GM18519 (cell line): ENCODE data around the gene MTA2.
"Not testable (repeated sequence)": the region's sequence is repeated elsewhere in the genome, so short reads cannot be mapped to it uniquely, and the experiment has no call there.

Source experiments
- ATAC-seq: cut with Tn5 transposase; IDR thresholded peaks from one replicate; pipeline ENCODE4 v1.9.1; 2021; ENCODE audit warnings: mild to moderate bottlenecking, moderate library complexity; ENCODE audit not compliant: unreplicated experiment, low FRiP score

Gene MTA2

DNA sequence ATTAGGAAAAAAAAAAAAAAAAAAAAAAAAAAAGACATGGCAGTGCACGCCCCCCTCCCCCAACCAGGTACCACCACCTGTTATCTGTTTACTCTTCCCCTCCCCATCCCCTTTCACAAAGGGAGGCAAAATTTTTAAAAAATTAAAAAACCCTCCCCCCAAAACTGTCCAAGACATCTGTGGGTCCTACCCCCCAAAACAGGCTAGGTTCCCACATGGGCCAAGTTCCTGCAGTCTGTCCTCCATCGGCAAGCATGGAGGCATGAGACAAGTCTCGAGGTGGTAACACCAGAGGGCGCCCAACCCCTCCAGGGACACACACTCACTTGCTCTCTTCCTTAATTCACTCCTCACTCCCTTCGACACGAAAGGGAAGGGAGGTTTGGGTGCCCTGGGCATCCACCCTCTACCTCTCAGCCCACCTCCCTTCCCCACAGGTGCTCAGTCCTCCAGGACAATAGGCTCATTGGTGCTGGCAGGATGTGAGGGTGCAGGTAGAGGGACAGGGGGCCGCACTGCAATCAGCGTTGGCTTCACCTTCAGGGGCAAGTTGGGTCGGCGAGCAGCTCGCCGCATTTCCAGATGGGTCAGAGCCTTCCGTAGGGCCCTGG lies 8.1 kb downstream of the MTA2 start:
- no peak for ATAC-seq

DNA sequence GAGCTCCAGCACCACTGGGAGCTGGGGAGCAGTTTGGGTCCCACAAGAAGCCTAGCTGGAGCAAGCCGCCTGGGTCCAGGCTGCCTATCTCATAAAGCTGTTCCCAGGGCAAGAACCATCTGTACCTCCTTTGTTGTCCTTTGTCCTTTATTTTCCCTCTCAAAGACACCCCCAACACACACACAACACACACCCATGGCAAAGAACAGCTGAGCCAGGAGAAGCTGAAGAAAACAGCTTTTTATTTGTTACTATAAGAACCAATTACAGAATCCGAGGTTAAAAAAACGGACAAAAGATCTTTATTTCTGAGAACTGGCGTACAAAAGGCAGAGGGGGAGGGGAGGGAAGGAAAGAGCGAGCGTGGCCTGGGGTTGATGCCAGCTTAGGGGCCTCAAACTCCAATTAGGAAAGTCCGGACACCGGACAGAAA lies 8.7 kb downstream of the MTA2 start:
- no peak for ATAC-seq

DNA sequence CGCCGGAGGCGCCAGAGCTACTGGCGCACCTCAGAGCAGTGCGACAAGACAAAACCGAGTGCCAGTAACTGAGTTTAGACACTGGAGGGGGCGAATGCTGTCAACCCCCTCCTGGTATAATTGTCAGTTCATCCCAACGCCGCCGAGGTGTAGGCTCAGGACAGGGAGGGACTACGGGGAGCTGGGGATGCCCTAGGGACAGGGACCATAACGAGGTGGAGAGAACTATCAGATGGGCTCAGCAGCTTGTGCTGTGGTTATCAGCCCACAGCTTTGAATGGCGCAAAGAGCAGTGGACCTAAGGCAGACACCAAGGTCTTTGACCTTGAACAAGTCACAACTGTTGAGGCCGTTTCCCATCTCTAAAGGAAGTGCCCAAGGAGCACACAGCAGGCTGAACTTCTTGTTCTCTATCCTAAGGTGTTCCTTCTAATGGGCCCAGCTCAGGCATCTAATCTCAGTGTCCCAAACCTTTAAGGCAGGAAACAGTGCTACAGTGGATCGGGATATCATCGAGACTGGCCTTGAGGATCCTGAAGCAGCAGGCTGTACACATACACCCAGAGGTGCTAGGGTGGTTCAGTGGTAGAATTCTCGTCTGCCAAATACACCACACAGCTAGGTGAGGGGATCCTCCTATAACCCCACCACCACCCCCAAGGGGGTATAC lies 9.4 kb downstream of the MTA2 start:
- no peak for ATAC-seq

DNA sequence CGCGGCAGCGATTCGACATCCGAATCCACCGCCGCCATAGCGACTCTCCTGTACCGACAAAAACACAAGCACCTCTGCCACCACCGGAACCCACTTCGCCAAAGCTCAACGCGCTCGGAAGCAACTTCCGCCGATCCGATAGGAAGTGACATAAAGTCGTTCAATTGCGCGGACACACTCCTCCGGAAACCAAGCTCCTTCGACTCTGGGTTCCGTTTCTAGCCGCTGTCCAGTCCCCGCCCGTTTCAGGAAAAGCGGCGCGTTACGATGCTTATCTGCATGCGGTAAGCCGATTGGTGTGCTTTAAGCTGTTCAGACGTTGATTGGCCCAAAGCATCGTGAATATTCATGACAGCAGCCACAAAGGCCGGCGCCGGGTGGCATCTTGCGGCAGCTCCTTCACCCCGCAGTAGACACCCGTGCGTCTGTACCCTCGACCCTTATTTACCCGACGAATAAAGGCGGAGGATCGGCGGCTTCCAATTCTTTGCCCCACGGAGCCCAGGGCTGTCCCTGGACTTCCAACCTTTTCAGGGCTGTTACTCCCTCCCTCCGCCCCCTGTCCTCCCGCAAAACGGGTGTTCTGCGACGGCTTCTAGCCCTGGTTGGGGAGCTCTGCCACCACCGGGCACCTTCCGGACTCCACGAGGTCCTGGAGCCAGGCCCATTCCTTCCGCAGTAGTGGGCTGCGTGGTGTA lies 10.1 kb downstream of the MTA2 start, which contains the start of gene TUT1:
Gene TUT1, minus strand, starts transcription at position 76 of the 698 bp plus-strand sequence. Its CDS starts 38 bp downstream, at position 38.
- ATAC-seq, result peak; percentile 63

DNA sequence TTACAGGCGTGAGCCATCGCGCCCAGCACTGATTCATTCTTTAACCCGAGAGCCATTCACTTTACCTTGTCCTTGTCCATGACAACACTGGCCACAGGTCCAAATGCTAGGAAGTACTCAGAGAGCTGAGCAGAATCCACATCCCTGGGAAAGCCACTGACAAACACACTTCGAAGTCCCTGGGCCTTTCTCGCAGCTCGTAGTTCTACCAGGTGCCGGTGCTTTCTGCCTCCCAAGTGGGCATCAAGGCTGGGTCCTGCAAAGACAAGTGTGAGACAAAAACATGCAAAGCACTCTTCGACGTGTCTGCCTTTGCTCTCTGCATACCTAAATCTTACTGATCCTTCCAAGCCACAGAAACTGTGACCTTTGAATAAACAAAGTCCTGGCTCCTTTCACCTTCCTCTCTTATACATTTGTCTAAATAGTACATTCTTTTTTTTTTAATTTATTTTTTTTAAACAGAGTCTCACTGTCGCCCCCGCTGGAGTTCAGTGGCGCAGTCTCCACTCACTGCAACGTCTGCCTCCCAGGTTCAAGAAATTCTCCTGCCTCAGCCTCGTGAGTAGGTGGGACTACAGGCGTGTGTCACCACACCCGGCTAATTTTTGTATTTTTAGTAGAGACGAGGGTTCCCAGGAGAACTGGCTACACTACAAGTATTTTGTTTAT lies 12.6 kb downstream of the MTA2 start:
- no peak for ATAC-seq

DNA sequence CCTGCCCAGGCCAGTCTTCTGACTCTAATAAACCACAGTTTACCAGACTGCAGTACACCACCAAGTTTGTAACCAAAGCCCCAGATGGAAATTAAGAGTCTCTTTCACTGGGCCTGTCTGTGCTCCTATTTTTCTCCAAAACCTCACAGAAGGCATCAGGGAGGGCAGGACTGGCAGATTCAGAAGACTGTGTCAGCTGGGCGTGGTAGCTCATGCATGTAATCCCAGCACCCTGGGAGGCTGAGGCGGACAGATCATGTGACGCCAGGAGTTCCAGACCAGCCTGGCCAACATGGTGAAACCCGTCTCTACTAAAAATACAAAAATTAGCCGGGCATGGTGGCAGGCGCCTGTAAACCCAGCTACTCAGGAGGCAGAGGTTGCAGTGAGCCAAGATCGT lies 16.3 kb downstream of the MTA2 start:
- not testable (repeated sequence) for ATAC-seq

DNA sequence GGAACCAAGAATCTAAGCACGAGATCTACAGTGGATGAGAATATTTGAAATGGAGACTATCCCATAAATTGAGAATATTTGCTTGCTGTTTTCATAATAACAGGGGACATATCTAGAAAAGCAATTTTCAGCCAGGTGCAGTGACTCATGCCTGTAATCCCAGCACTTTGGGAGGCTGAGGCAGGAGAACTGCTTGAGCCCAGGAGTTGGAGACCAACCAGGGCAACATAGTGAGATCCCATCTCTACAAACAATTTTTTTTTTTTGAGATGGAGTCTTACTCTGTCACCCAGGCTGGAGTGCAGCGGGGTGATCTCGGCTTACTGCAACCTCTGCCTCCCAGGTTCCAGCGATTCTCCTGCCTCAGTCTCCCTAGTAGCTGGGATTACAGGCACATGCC lies 19.9 kb downstream of the MTA2 start:
- not testable (repeated sequence) for ATAC-seq

DNA sequence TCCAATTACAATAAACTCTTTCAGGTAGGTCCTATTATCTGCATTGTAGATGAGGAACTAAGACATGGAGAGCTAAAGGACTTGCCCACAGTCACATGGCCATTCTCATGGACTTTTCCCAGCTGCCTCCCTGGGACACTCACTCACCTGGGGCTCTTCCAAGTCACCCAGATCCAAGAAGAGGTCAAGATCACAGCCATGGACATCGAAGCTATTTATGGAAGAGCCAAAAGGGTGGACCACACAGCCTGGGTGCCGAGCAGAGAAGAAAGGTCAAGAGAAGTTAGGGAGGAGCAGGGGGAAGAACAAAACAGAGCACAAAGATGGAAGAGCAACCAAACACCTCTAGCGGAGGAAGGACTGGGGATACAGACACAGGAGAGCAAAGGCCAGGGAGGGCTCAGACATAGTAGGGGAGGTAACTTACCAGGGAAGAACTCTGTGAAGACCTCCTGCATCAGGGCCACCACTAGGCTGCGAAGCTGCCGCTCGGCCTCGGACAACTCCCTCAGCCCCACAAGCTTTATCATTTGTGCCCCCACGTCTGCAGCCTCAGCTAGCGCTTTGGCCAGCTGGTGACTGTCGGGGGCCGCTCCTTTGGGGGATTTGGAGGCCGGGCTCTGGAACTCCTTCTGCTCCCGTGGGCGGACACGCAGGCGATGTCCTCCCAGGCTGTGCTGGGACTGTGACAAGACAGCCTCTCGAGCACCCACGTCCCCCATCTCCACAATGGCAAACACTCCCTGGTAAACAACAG lies 20.5 kb downstream of the MTA2 start:
- ATAC-seq, result no peak

DNA sequence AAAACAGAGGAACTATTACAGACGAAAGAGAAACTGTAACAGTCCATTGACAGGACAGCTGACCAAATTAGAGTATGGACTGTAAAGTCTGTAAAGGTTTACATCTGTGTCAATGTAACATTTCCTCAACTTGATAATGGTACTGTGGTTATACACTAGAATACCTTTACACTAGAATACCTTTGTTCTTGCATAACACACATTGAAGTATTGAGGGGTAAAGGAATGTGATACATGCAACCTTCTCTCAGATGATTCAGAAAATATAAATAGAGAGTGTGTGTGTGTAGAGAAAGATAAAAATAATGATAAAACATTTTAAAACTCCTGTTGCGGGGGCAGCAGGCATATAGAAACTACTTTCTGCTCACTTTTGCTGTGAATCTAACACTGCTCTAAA lies 22.4 kb downstream of the MTA2 start:
- no peak for ATAC-seq

DNA sequence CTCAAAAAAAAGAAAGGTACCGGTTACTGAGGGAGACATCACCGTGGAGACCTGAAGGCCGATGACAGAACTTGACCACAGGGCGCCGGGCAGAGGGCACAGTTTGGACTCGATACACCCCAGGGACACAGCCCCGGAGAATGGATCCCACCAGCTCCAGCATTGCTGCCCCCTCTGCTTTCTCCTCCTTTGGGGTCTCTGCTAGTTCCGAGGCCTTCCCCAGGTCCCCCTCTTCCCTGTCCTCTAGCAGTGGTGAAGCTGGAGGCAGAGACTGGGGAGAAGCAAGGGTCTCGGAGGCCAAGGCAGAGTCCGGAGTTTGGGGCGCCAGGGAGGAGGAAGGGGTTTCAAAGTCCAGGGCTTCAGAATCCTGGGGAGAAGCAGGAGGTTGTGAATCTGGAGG lies 23.1 kb downstream of the MTA2 start:
- no peak for ATAC-seq

DNA sequence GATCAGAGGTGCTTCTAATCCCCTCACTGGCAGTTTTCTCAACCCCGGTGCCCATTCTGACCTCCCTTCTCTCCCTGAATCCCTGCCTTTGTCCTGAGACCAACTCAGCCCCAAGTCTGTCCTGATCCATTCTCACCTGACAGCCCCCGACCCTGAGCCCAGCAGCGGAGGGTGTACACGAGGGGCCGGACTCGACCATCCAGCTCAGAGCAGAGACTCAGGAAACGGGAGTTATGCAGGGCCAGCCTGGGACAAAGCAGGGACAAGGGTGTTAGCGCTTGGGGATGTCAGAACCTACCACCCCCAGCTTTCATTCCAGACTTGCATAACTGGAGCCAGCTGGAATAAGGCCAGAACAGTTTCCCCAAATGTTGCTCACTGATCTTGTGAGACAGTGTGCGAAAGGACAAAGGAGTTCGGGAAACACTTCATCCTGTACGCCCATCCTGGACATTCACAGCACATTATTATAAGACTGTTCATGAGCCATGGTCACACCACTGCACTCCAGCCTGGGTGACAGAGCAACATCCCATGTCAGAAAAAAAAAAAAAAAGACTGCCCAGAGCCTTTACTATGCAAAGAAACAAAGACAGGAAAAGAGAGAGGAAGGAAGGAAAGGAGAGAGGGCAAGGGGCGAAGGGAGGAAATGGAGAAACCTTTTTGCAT lies 24.5 kb downstream of the MTA2 start:
- no peak for ATAC-seq

DNA sequence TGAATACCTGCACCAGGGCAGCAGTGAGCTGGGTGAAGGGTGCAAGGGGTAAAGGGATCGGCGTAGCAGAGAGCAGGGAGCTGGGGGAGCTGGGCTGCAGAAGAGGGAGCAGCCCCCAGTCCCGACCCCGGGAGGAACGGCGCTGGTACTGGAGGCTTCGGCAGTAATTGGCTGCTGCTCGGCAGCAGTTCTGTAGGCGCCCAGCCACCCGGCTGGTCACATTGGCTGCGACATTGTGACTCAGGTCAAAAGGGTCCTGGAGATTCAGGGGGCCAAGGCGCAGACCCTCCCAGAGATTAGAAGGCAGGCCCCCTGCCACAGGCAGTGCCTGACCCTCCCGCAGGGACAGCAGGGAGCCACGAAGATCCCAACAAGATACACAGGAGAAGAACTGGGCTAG lies 25.8 kb downstream of the MTA2 start:
- no peak for ATAC-seq

DNA sequence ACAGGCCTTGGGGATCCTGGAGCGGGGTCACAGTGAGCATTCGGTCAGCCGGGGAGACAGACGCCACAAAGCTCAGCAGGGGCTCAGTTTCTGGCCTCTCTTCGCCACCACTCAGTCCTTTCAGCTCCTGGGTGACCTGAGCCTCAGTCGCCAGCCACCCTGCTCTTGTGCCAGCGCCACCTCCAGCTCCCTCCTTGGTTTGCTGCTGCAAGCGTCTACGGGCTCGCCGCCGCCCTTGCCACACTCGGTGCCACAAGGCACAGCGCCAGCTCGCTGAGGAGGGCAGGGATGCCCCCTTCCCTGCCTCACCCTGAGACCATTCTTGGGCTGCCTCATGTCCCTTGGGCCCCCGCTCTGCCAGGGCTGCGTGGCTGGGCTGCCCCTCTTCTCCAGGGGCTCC lies 26.5 kb downstream of the MTA2 start:
- ATAC-seq, result no peak

DNA sequence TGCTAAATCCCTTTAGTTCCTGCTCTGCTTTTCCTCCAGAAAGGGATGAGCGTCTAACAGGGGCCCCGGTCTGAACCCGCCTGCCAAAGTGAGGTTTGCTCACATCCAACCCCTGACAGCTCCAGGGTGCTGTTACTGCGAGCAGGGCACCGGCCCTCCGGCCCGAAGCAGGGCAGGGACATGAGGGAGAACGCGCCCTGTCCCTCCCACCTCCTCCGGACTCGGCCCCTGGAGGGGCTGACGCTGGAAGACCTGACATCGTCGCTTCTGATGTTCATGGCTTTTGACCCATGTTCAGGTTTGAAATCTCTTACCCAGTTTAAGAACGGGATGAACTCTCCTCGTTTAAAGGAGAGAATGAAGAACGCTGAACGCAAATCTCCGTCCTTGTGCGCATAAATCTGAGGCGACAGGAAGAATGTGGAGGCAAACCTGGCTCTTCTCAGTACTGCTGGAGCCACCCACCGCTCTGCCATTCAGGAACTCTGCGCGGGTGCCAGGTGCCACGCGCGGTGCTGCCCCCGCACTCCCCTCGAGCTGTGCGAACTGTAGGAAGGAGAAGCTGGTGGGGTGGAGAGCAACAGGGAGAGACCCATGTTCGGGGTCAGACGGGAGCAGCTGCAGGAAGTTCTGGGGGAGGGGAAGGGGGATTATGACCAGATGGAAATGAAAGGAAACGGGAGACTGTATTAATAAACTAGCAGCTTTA lies 27.1 kb downstream of the MTA2 start:
- ATAC-seq, result no peak

DNA sequence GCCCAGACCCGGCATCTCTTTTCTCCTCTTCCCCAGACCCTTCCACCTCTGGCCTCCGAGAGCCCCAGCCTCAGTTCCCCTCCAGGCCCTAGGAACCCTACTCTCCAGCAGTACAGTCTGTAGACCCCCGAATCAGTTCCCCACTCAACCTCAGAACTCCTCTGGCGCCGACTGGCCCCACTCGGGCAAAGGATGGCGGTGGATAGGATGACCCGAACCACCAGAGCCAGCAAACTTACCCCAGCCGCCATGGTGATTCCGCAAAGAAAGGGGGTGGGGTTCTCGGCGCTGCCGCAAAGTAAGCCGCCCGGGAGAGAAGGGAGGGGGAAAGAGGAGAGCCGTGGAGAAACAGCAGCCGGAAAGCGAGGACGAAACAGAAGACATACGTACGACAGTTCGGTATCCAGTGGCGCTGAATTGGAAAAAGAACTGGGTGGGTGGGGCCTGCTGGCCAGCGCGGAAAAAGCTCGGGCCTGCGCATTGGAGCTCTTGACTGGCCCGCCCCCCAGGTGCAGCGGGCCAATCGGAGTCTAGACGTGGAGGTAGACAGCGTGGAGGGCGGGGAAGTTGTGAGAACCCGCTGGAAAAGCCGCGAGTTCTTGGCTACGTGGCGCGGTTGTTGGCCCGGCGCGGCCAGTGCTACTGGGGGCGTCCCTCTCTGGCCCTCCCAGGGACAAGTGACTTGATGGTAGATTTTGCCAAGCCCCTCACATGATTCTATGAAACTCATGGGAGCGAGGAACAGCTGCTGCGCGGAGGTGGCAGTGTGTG lies 27.9 kb downstream of the MTA2 start, which contains the start of gene EEF1G:
Gene EEF1G, minus strand, starts transcription at position 300 of the 771 bp plus-strand sequence. Its CDS starts 49 bp downstream, at position 251.
- peak; percentile 70 for ATAC-seq

DNA sequence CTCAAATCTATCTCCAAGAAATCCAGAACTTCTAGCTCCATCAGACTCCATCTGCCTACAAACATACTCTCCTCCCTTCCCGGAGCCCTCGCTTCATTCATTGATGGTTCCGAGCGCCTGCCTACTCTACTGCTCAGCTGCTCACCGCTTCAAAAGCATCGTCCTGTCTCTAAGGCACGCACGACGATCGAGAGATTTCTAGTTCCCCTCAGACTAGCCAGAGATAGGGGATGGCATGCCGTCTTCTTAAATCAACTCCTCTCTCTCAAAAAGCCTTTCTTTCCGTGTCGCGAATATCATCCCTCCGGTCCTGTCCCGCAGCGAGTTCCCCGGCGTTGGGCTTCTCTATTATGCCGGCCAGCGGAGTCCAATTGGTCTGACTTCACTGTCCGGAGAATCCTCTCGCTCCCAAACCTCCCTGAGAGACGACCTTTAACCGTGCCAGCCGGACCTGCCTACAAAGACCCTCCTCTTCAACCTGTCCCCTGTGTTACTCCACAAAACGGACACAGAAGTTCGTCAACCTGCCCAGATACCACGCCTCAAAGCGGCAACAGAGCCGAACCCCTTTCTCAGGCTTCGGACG lies 28.6 kb downstream of the MTA2 start:
- ATAC-seq, result no peak

DNA sequence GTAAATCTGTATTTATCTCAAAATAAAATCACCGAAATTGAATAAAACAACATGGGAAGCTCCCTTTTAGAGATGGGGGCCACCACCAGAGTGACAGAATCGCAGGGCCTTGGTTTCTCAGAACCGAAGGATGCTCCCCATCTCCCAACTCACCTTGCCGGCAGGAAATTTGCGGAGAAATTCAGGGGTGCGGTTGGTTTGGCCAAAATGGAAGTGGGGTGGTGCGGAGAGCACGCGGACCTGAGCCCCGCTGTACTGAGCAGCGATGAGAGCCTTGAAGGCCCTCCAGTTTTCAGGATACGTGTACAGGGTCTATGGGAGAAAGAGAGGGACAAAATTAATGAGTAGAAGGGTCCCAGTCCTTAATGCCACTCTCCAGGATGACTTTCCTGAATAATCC lies 29.2 kb downstream of the MTA2 start:
- ATAC-seq, result no peak

DNA sequence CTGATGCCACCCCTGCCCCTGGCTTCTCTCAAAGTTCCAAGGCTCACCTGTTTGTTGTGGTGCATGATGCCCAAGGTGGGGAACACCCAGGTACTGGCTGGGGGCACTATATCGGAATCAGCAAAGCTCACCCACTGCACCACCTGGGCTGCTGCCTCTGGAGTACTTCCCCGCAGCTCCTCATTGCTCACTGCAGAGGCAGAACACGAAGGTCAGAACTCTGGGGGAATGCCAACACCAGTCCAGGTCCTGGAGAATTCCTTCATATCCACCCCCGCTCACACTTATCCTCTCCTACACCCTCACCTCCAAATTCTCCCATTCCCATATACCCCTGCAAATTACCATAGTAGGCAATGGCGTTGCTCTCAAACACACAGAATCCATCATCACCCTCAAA lies 30.2 kb downstream of the MTA2 start:
- ATAC-seq, result not testable (repeated sequence)
